Skeletal muscle cell (primary cell): ENCODE measurements around the gene STAM.

Experiments used
- DNase-seq: peaks from one replicate; pipeline ENCODE4 v3.0.0-alpha.2; 2010; ENCODE audit warnings: low read depth
- H3K4me3 ChIP-seq: 2 replicates; pipeline ENCODE4 v1.5.1; 2011; ENCODE audit warnings: low read depth, mild to moderate bottlenecking, control low read depth, low read length, moderate library complexity

Gene STAM

DNA sequence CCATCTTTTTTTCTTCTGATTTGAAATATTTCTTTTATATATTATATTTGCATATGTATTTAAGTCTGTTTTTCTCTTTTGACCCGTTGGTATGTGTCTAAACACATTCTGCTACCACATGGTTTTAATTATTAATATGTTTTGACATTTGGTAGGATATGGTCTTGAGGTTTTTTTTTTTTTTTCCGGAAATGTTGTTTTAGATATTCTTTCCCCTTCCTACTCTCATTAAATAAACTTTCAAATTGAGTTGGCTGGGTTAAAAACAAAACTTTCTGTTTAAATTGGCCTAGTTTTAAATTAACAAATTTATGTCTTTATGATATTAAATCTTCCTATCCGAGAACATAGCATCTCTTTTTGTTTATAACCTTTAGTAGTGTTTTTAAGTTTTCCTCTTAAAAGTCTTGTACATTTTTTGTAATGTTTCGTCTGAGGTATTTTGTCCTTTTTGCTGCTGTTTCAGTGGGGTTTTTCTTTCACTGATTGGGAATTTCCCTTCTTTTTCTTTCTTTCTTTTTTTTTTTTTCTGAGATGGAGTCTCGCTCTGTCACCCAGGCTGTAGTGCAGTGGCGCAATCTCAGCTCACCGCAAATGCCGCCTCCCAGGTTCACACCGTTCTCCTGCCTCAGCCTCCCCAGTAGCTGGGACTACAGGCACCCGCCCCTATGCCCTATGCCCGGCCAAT lies 25.4 kb downstream of the STAM start:
- no peak overlapping the region for H3K4me3 ChIP-seq

DNA sequence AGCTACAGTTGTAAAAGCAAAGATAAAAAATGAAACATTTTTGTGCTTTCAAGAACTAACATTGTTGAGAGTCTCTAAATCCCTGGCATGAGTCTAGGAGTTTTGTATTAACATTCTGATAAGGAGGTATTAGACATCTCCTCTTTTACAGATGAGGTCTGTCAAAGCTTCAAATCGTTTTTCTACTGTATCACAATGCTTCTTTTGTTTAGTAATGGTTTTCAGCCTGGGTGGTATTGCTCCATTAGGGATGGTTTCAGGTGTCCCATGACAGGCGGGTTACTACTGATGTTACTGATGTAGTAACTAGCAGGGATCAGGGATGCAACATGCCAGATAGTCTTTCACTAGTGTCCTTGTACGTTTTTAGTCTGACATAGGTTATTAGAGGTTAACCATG lies 27.4 kb downstream of the STAM start:
- DNase-seq: no peak

More for the DNA sequence above, 25.4 kb downstream of the STAM start:
- DNase-seq: no peak

DNA sequence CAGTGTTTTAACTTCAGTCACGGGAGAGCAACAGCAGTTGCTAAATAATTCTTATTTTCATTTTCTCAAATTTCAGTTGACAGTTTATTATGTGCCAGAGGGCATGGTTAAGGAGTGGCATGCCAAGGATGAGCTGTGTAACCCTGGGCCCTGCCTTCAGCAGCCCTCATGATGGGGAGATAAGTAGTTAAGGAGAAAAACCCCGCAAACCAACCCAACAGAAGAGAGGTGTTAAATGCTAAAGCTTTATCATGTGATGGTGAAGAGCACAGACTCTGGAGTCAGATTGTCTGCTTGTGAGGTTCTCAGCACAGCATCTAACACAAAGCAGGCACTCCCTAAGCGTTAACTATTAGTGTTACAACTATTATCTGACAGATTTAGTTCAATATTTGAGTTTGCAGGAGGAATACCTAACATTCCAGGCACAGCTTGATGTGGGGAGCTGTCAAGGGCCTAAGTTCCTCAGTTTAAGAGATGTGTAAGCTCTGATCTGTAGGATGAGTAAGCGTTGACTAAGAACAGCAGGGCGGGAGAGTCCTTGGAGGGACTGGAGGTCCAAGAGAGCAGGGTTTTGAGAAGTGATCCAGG lies 29.6 kb downstream of the STAM start:
- DNase-seq: peak; percentile 81
- no peak overlapping the region for H3K4me3 ChIP-seq

More for the DNA sequence above, 27.4 kb downstream of the STAM start:
- no peak overlapping the region for H3K4me3 ChIP-seq

- DNase-seq: no peak
- H3K4me3 ChIP-seq: no peak overlapping the region
Observed at GRCh38 chr10:17674566-17674965, 30.6 kb downstream of the STAM start.

GRCh38 chr10:17675638-17676037 lies 31.7 kb downstream of the STAM start:
- no peak for DNase-seq
- no peak overlapping the region for H3K4me3 ChIP-seq

- H3K4me3 ChIP-seq: no peak overlapping the region
- DNase-seq: no peak
Observed at GRCh38 chr10:17676919-17677318, 33.0 kb downstream of the STAM start.

- DNase-seq: no peak
- H3K4me3 ChIP-seq: no peak overlapping the region
Observed at GRCh38 chr10:17682236-17682946, 38.4 kb downstream of the STAM start.

GRCh38 chr10:17683541-17683940 lies 39.6 kb downstream of the STAM start:
- no peak overlapping the region for H3K4me3 ChIP-seq
- DNase-seq: no peak

DNA sequence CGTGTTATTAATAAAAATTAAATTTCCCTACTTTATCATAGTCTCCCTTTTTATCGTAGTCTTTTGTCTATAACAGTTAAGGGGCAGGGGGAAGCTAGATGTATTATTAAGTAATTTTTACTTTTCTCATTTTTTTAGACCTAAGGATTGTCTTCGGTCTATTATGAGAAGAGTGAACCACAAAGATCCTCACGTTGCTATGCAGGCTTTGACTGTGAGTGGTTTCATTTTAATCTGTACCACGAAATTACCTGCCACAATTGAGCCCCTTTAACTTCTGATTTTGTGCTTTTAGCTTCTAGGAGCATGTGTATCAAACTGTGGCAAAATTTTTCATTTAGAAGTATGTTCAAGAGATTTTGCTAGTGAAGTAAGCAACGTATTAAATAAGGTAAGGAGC lies 40.6 kb downstream of the STAM start:
- no peak overlapping the region for H3K4me3 ChIP-seq

GRCh38 chr10:17685233-17685840 lies 41.4 kb downstream of the STAM start:
- no peak overlapping the region for H3K4me3 ChIP-seq
- DNase-seq: no peak

More for the DNA sequence above, 40.6 kb downstream of the STAM start:
- no peak for DNase-seq

DNA sequence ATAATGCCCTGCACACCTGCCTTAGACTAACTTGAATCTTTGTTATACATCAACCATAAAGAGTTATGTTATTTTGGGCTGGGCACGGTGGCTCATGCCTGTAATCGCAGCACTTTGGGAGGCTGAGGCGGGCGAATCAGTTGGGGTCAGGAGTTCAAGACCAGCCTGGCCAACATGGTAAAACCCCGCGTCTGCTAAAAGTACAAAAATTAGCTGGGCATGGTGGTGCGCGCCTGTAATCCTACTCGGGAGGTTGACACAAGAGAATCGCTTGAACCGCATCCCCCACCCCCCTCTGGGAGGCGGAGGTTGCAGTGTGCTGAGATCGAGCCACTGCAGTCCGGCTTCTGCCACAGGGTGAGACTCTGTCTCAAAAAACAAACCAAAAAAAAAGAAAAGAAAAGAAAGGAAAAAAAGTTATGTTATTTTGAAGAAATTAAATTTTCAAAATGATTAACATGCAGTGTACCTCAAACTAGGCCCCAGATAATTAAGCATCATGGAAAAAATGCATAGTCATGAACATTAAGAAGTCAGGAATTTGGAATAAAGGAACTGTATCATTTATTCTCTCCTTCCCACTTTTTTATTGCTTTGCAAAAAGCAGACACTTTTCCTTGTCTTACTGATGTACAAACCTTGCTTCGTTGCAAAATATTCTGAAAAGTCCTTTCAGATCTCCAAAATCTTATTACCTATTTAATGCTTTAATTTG lies 43.3 kb downstream of the STAM start:
- no peak for DNase-seq
- no peak overlapping the region for H3K4me3 ChIP-seq

DNA sequence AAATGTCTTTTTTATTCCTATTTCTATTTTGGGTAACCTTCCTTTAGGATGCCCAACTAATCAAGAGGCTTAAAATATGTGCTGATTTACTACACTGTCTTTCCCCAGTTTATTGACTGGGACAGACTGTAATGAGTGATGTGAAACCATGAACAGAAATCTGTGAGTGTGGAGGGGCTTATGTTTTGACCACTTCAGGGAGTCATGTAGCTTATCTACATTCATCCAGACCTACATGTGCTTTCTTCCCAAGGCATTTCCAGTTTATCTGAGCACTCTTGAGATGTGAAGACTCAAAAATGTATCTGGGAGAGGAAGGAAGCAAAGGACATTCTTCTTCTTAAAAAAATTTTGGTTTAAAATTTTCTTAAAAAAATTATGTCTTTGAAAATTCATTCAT lies 45.2 kb downstream of the STAM start:
- DNase-seq: no peak

GRCh38 chr10:17693009-17693408 lies 49.1 kb downstream of the STAM start:
- H3K4me3 ChIP-seq: no peak overlapping the region
- DNase-seq: no peak

More for the DNA sequence above, 45.2 kb downstream of the STAM start:
- H3K4me3 ChIP-seq: no peak overlapping the region

DNA sequence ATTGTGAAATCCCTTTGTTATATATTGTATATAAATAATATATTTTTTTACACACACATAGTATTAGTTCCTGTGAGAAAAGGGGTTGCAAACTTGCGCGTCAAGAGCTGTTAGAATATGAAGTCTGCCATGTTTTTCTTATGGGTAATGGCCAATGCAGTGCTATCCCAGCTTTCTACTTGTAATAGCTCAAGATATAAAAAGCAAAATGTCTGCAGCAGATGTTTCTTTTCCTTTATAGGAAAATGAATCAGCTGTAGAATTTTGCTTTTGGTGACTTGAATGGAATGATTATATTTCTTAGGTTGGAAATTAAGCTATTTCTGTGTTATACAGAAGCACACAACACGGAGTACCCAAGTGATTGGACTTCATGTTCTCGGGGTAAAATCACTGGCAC lies 54.7 kb downstream of the STAM start:
- DNase-seq: no peak
- no peak overlapping the region for H3K4me3 ChIP-seq

DNA sequence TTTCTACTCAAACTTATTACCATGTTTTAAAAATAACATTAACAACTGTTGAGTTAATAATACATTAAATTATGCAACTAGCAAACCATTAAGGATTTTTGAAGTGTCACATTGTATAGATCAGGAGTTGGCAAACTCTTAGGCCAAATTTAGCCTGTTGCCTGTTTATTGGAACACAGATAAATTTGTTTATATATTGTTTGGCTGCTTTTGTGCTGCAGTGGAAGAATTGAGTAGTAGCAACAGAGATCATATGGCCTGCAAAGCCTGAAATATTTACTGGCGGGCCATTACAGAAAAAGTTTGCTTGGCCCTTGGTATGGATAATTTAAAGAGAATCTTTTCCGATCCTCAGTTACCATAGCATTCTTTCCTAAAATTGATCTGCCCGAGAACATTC lies 57.4 kb downstream of the STAM start:
- no peak for DNase-seq
- H3K4me3 ChIP-seq: no peak overlapping the region

- H3K4me3 ChIP-seq: no peak overlapping the region
- peak; percentile 4 for DNase-seq
Observed at GRCh38 chr10:17703706-17704105, 59.8 kb downstream of the STAM start.

GRCh38 chr10:17708821-17709220 lies 64.9 kb downstream of the STAM start:
- no peak for DNase-seq
- no peak overlapping the region for H3K4me3 ChIP-seq

- no peak for DNase-seq
- H3K4me3 ChIP-seq: no peak overlapping the region
Observed at GRCh38 chr10:17709492-17709891, 65.5 kb downstream of the STAM start.

DNA sequence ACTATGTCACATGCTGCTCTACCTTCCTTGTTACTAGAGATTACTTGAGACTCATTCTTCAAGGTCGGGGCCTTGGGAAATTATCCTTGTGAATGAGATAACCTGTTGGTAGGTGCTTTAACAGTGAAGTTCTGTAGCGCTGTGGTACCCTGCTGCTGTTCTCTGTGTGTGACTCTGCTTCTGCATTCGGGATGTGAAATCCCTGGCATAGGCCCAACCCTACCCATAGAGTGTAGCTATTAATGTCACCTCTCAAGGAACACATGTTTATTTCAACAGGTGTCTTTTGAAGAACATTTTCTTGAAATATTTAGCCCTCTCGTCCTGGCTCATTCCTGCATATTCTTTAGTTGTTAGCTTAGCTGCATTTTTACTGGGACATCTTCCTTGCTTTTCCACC lies 66.2 kb downstream of the STAM start:
- H3K4me3 ChIP-seq: no peak overlapping the region
- DNase-seq: no peak

DNA sequence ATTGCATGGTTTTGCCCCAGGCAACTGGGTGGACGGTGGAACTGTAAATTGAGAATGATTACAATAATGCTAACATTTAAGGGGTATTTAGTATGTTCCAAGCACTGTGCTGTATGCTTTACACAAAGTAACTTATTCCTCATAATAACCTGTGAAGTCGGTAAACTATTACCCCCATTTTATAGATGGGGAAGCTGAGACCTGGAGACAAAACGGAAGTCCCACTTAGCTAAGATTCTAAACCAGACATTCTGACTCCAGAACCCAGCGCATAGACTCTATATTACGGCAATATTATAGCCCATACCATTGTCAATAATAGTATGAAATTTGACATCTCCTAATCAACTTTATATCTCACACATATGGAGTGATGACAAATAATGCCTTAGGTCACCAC lies 68.1 kb downstream of the STAM start:
- DNase-seq: no peak
- no peak overlapping the region for H3K4me3 ChIP-seq
